GM12874 (cell line): ENCODE data around the gene TMEFF1.

ENCODE experiments used
- TF ChIP-seq, protein P1 (sequence below): IDR thresholded peaks from 2 replicates; pipeline ENCODE4 v1.5.1; 2011; ENCODE audit warnings: low read depth, mild to moderate bottlenecking, control low read depth, low read length, moderate library complexity; ENCODE audit not compliant: insufficient read depth

TMEFF1 gene

DNA sequence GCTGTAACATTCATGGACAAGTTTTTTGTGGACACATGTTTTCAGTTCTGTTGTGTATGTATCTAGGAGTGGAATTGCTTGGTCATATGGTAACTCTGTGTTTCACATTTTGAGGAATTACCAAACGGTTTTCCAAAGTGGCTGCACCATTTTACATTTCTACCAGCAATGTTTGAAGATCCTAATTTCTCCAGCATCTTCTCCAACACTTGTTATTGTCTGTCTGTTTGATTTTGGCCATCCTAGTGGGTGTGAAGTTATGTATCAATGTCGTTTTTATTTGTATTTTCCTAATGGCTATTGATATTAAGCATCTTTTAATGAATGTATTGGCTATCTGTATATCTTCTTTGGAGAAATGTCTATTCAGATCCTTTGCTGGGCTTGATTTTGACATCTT lies 6.9 kb downstream of the TMEFF1 start:
- TF ChIP-seq, protein P1, sequence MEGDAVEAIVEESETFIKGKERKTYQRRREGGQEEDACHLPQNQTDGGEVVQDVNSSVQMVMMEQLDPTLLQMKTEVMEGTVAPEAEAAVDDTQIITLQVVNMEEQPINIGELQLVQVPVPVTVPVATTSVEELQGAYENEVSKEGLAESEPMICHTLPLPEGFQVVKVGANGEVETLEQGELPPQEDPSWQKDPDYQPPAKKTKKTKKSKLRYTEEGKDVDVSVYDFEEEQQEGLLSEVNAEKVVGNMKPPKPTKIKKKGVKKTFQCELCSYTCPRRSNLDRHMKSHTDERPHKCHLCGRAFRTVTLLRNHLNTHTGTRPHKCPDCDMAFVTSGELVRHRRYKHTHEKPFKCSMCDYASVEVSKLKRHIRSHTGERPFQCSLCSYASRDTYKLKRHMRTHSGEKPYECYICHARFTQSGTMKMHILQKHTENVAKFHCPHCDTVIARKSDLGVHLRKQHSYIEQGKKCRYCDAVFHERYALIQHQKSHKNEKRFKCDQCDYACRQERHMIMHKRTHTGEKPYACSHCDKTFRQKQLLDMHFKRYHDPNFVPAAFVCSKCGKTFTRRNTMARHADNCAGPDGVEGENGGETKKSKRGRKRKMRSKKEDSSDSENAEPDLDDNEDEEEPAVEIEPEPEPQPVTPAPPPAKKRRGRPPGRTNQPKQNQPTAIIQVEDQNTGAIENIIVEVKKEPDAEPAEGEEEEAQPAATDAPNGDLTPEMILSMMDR: no peak

DNA sequence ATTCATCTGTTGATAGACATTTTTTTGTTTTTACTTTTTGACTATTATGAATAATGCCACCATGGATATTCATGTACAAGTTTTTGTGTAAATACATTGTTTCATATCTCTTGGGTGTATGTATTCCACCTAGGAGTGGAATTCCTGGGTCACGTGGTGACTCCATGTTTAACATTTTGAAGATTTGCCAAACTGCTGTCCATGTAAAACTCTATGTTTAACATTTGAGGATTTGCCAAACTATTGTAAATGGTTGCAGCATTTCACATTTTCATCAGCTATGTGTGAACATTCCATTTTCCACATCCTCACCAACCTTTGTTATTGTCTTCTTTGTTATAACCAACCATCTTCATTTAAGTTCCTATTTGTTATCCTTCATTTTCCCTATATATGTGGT lies 12.2 kb downstream of the TMEFF1 start:
- TF ChIP-seq, protein P1: no peak

DNA sequence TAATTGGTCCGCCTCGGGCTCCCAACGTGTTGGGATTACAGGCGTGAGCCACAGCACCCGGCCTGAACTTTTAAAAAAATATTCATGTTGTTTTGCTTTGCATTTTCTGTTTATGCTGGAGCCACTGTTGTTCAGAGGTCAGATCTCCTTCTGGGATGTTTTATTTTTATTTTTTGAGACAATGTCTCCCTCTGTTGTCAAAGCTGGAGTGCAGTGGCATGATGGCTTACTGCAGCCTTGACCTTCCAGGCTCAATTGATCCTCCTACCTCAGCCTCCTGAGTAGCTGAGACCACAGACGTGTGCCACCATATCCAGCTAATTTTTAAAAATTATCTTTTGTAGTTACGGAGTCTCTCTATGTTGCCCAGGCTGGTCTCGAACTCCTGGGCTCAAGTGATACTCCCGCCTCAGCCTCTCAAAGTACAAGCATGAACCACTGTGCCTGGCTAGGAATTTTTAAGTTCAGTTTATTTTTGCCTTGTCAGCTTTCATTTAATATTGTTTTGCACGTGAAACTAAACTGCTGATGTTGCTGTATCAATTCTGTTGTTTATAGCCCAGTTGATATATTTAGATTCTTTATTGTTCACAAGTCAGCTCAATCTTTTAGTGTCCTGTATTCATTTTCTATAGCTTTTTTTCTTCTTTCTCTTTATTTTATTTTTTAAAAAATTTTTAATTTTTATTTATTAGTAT lies 13.7 kb downstream of the TMEFF1 start:
- TF ChIP-seq, protein P1: no peak

DNA sequence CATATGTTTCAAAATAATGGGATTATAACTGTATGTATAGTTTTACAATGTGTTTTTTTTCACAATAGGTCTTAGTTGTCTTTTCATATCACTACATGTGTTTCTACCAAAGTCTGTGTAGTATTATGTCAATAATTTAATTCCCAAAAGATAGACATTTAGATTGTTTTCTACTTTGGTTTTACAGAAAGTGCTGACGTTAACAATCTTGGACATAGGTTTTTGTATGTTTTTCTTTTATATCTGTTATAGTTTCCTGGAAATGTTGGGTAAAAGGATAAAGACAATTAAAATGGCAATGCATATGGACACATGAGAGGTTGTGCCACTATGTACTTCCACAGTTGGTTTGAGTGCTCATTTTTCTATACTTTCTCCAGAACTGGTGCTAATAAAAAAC lies 15.2 kb downstream of the TMEFF1 start:
- TF ChIP-seq, protein P1: no peak

DNA sequence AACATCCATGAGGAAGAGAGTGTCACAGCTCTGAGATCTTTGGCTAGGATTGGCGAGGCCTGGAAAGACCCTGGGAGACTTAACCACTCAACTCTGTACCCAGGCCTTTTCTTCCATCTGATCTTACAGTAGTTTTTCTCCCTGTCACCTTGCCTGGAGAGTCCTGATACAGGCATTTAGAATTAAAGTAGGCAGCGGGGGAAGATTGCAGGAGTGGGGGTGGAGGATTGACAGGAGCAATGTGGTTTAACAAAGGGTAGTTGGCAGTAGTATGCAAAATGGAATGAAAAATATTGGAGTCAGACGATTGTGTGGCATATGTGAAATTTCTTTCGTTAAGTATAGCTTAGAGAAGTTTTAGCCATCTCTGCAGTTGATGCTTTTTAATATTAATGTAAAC lies 16.9 kb downstream of the TMEFF1 start:
- TF ChIP-seq, protein P1: no peak

DNA sequence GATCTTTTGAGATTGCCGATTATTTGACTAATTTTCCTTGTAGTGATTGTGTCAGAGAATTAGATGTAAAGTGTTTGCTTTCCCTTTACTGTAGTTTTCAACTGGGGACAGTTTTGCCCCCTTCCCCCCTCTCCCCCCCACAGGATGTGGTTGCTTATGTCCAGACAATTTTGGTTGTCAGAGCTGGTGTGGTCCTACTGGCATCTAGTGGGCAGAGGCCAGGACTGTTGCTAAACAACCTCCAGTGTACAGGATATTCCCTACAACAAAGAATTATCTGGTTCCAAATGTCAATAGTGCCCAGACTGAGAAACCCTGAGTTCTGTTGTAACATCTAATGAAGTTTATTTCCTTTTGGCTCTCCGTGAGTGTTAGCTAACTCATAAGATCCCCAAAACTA lies 20.0 kb downstream of the TMEFF1 start:
- TF ChIP-seq, protein P1: no peak

DNA sequence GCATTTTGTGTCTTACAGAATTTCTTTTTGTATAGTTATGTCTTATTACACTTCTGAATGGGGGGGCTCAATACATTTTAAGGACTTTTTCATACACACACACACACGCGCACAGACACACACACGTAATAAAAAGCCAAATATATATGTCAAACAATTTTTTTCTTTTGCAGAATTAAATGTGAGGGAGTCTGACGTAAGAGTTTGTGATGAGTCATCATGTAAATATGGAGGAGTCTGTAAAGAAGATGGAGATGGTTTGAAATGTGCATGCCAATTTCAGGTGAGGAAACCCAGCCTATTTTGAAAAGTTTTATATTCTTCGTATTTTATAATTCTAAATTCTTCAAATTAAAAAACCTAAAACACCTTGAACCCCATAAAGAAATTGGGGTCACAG lies 25.6 kb downstream of the TMEFF1 start:
- TF ChIP-seq, protein P1: no peak
